GM12891 (cell line): ENCODE measurements around the gene KRTAP5-3.

Source experiments
- PAX5 ChIP-seq: IDR thresholded peaks from 2 replicates; pipeline ENCODE4 v1.6.1; 2011; ENCODE audit warnings: low read length, moderate library complexity, mild to moderate bottlenecking; ENCODE audit not compliant: insufficient read depth, severe bottlenecking
- POLR2A ChIP-seq: IDR thresholded peaks from 2 replicates; pipeline ENCODE4 v1.6.1; 2011; ENCODE audit warnings: low read depth, low read length, control low read depth
- POLR2AphosphoS5 ChIP-seq: IDR thresholded peaks from 2 replicates; pipeline ENCODE4 v1.6.1; 2011; ENCODE audit warnings: low read depth, low read length, control low read depth
- POU2F2 ChIP-seq: IDR thresholded peaks from 2 replicates; pipeline ENCODE4 v1.6.1; 2011; ENCODE audit warnings: low read depth, mild to moderate bottlenecking, control low read depth, low read length, moderate library complexity
- SPI1 ChIP-seq: IDR thresholded peaks from 2 replicates; pipeline ENCODE4 v1.6.1; 2011; ENCODE audit warnings: low read depth, low read length, control low read depth
- TAF1 ChIP-seq: IDR thresholded peaks from 2 replicates; pipeline ENCODE4 v1.6.1; 2011; ENCODE audit warnings: low read depth, low read length, control low read depth

DNA sequence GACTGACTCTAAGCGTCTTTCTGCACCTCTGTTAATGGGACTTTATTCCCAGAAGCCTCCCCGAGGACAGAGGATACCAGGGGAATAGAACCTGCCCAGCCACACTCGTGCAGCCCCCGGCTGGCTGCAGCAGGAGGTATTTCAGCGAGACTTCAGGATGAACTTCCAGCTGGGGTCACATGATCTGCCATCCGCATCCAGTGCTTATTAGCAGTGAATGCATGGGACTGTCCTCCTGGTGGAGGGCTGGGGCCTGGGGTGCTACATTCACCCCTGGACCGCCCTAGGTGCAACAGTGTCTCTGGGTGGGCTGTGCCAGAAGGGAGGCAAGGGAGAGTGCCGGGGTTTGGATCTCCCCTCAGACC is 37.8 kb downstream of the KRTAP5-3 start:
- TF ChIP-seq POLR2A (no peak), POLR2AphosphoS5 (no peak), PAX5 (no peak), TAF1 (no peak), SPI1 (no peak), POU2F2 (no peak)
